Mesenchymal stem cell (in vitro differentiated cells and primary cell): ENCODE results near the gene NACAD.

ENCODE experiments used
- DNase-seq: peaks from one replicate; pipeline ENCODE4 v3.0.0-alpha.2; 2013
- H2AFZ ChIP-seq: one replicate; pipeline ENCODE4 v1.6.1; 2013; ENCODE audit warnings: low read depth, mild to moderate bottlenecking, control low read depth, inconsistent platforms, low read length, moderate library complexity
- H2AK5ac ChIP-seq: 2 replicates; pipeline ENCODE4 v1.6.1; 2013; ENCODE audit warnings: low read length, moderate library complexity, mild to moderate bottlenecking, inconsistent platforms; ENCODE audit not compliant: severe bottlenecking
- H2BK120ac ChIP-seq: one replicate; pipeline ENCODE4 v1.6.1; 2013; ENCODE audit warnings: low read depth, mild to moderate bottlenecking, inconsistent platforms, low read length, moderate library complexity
- H2BK12ac ChIP-seq, 2 experiments: one replicate each; pipeline ENCODE4 v1.6.1; 2013; ENCODE audit warnings: inconsistent platforms in 2 of 2, low read length in 2 of 2, mild to moderate bottlenecking in 2 of 2, moderate library complexity in 2 of 2, control low read depth in 1 of 2
- H2BK15ac ChIP-seq: one replicate; pipeline ENCODE4 v1.6.1; 2013; ENCODE audit warnings: mild to moderate bottlenecking, low read depth, inconsistent platforms; ENCODE audit not compliant: poor library complexity, severe bottlenecking
- H2BK5ac ChIP-seq: 2 replicates; pipeline ENCODE4 v1.6.1; 2013; ENCODE audit warnings: low read depth, mild to moderate bottlenecking, low read length, control low read depth, inconsistent platforms; ENCODE audit not compliant: poor library complexity, severe bottlenecking
- H3K14ac ChIP-seq, 2 experiments: one replicate each; pipeline ENCODE4 v1.6.1; 2013; ENCODE audit warnings: inconsistent platforms in 2 of 2, low read length in 2 of 2, control low read depth in 1 of 2, mild to moderate bottlenecking in 1 of 2, moderate library complexity in 1 of 2
- H3K18ac ChIP-seq, 2 experiments: one replicate each; pipeline ENCODE4 v1.6.1; 2013; ENCODE audit warnings: inconsistent platforms in 2 of 2, low read length in 2 of 2, control low read depth in 1 of 2, low read depth in 1 of 2, mild to moderate bottlenecking in 1 of 2
- H3K23ac ChIP-seq, 2 experiments: one replicate each; pipeline ENCODE4 v1.6.1; 2013; ENCODE audit warnings: inconsistent platforms in 2 of 2, low read length in 2 of 2, mild to moderate bottlenecking in 2 of 2, moderate library complexity in 2 of 2, control low read depth in 1 of 2
- H3K27ac ChIP-seq: 2 replicates; pipeline ENCODE4 v1.5.1; 2013; ENCODE audit warnings: mild to moderate bottlenecking, moderate library complexity, low read length, control low read depth, inconsistent platforms; ENCODE audit not compliant: poor library complexity, severe bottlenecking
- H3K27me3 ChIP-seq, 2 experiments: 2 replicates each; pipeline versions ENCODE4 v1.6.1 to v1.7.0; 2013; ENCODE audit warnings: low read length in 2 of 2, mild to moderate bottlenecking in 2 of 2, moderate library complexity in 2 of 2, control low read depth in 1 of 2, inconsistent platforms in 1 of 2; ENCODE audit not compliant: control insufficient read depth in 1 of 2, insufficient read depth in 1 of 2
- H3K36me3 ChIP-seq, 2 experiments: 2 replicates each; pipeline versions ENCODE4 v1.6.1 to v1.7.0; 2013; ENCODE audit warnings: low read length in 2 of 2, control low read depth in 1 of 2, inconsistent platforms in 1 of 2, low read depth in 1 of 2, mild to moderate bottlenecking in 1 of 2; ENCODE audit not compliant: insufficient read depth in 2 of 2, control insufficient read depth in 1 of 2
- H3K4ac ChIP-seq, 2 experiments: one replicate each; pipeline ENCODE4 v1.6.1; 2013; ENCODE audit warnings: inconsistent platforms in 2 of 2, low read length in 2 of 2, mild to moderate bottlenecking in 2 of 2, moderate library complexity in 2 of 2, control low read depth in 1 of 2, low read depth in 1 of 2
- H3K4me1 ChIP-seq: 2 replicates; pipeline ENCODE4 v1.6.1; 2013; ENCODE audit warnings: low read depth, low read length, control low read depth; ENCODE audit not compliant: control insufficient read depth, insufficient read depth
- H3K4me2 ChIP-seq: 2 replicates; pipeline ENCODE4 v1.6.1; 2013; ENCODE audit warnings: low read length, mild to moderate bottlenecking, inconsistent platforms; ENCODE audit not compliant: poor library complexity, severe bottlenecking
- H3K4me3 ChIP-seq, 2 experiments: 2 replicates each; pipeline versions ENCODE4 v1.5.1 to v1.7.0; 2013; ENCODE audit warnings: low read length in 2 of 2, mild to moderate bottlenecking in 2 of 2, control low read depth in 1 of 2, low read depth in 1 of 2; ENCODE audit not compliant: insufficient read depth in 1 of 2
- H3K79me1 ChIP-seq: replicated peaks from 2 replicates; pipeline ENCODE4 v1.6.1; 2013; ENCODE audit warnings: mild to moderate bottlenecking, control low read depth, low read length, inconsistent platforms; ENCODE audit not compliant: poor library complexity, severe bottlenecking
- H3K9ac ChIP-seq: 2 replicates; pipeline ENCODE4 v1.7.0; 2013; ENCODE audit warnings: mild to moderate bottlenecking, low read length, moderate library complexity
- H3K9me3 ChIP-seq: 2 replicates; pipeline ENCODE4 v1.7.0; 2013; ENCODE audit warnings: mild to moderate bottlenecking, low read length; ENCODE audit not compliant: control insufficient read depth
- H4K8ac ChIP-seq: one replicate; pipeline ENCODE4 v1.6.1; 2013; ENCODE audit warnings: inconsistent platforms, mild to moderate bottlenecking, low read length, moderate library complexity
- H4K91ac ChIP-seq: one replicate; pipeline ENCODE4 v1.6.1; 2013; ENCODE audit warnings: mild to moderate bottlenecking, low read length, inconsistent platforms
- WGBS: methylation state at CpG from one replicate; pipeline ENCODE4 v1.1.7; 2013; ENCODE audit warnings: mixed read lengths; 5-methylcytosine and 5-hydroxymethylcytosine counted together

NACAD gene

GRCh38 chr7:45118889-45119331 lies 30.1 kb upstream of the NACAD start:
- Histone ChIP-seq H4K91ac (no peak overlapping the region), H3K27ac (no peak overlapping the region), H4K8ac (no peak overlapping the region), H3K23ac (no peak overlapping the region), H2AFZ (no peak overlapping the region), H3K36me3 (no peaks in the 10 kb centered on the region), H2AK5ac (no peak overlapping the region), H3K4ac (no peak overlapping the region), H3K4me3 (no peak overlapping the region), H2BK15ac (no peak overlapping the region), H3K14ac (no peak overlapping the region), H3K27me3 (peaks cover 32 to 33% of the 10 kb centered on the region in 2 experiments), H2BK5ac (no peak overlapping the region), H2BK12ac (no peak overlapping the region), H3K4me2 (no peak overlapping the region), H3K4me1 (no peaks in the 10 kb centered on the region), H2BK120ac (no peak overlapping the region), H3K79me1 (no peaks in the 10 kb centered on the region), H3K9me3 (no peaks in the 10 kb centered on the region), H3K18ac (no peak overlapping the region), H3K9ac (no peak overlapping the region)
- WGBS: 100% methylated on average over 1 of the region's 3 CpGs
- DNase-seq: no peak

GRCh38 chr7:45118292-45118691 lies 29.5 kb upstream of the NACAD start:
- H3K14ac ChIP-seq: no peak overlapping the region
- H3K27me3 ChIP-seq: peaks cover 33% of the 10 kb centered on the region in 2 experiments
- no peak overlapping the region for H2BK120ac ChIP-seq
- H3K4me1 ChIP-seq: no peaks in the 10 kb centered on the region
- H2AFZ ChIP-seq: no peak overlapping the region
- WGBS: 94% methylated on average over 4 of the region's 4 CpGs
- H3K36me3 ChIP-seq: no peaks in the 10 kb centered on the region
- no peak overlapping the region for H3K4me2 ChIP-seq
- H2BK15ac ChIP-seq: no peak overlapping the region
- no peak overlapping the region for H3K4me3 ChIP-seq
- no peak overlapping the region for H3K9ac ChIP-seq
- no peak overlapping the region for H4K91ac ChIP-seq
- H2BK5ac ChIP-seq: no peak overlapping the region
- H2AK5ac ChIP-seq: no peak overlapping the region
- no peak overlapping the region for H3K18ac ChIP-seq
- no peak overlapping the region for H3K27ac ChIP-seq
- no peaks in the 10 kb centered on the region for H3K9me3 ChIP-seq
- H3K4ac ChIP-seq: no peak overlapping the region
- H3K23ac ChIP-seq: no peak overlapping the region
- no peak overlapping the region for H4K8ac ChIP-seq
- no peaks in the 10 kb centered on the region for H3K79me1 ChIP-seq
- DNase-seq: no peak
- H2BK12ac ChIP-seq: no peak overlapping the region

GRCh38 chr7:45117582-45117981 lies 28.8 kb upstream of the NACAD start:
- Histone ChIP-seq H3K4me3 (no peak overlapping the region), H2AK5ac (no peak overlapping the region), H4K8ac (no peak overlapping the region), H3K79me1 (no peaks in the 10 kb centered on the region), H3K9ac (no peak overlapping the region), H3K4ac (no peak overlapping the region), H3K27me3 (peaks cover 33% of the 10 kb centered on the region in 2 experiments), H3K18ac (no peak overlapping the region), H3K4me1 (no peaks in the 10 kb centered on the region), H3K14ac (no peak overlapping the region), H2BK15ac (no peak overlapping the region), H3K23ac (no peak overlapping the region), H4K91ac (no peak overlapping the region), H2BK120ac (no peak overlapping the region), H2BK5ac (no peak overlapping the region), H3K36me3 (no peaks in the 10 kb centered on the region), H3K4me2 (no peak overlapping the region), H3K27ac (no peak overlapping the region), H2AFZ (no peak overlapping the region), H3K9me3 (no peaks in the 10 kb centered on the region), H2BK12ac (no peak overlapping the region)
- DNase-seq: no peak
- 55% methylated on average over 4 of the region's 4 CpGs for WGBS

- 95% methylated on average over 1 of the region's 1 CpG for WGBS
These were observed 27.3 kb upstream of the NACAD start for GRCh38 chr7:45116048-45116447.

More at GRCh38 chr7:45116048-45116447, 27.3 kb upstream of the NACAD start:
- Histone ChIP-seq H2AFZ (no peak overlapping the region), H2BK120ac (no peak overlapping the region), H2BK5ac (no peak overlapping the region), H2BK12ac (no peak overlapping the region), H3K4me1 (peaks cover 2% of the 10 kb centered on the region), H2AK5ac (no peak overlapping the region), H4K8ac (no peak overlapping the region), H3K9me3 (no peaks in the 10 kb centered on the region), H3K4ac (no peak overlapping the region), H3K23ac (no peak overlapping the region), H3K27me3 (peaks cover 29 to 33% of the 10 kb centered on the region in 2 experiments), H3K27ac (no peak overlapping the region), H4K91ac (no peak overlapping the region), H3K18ac (no peak overlapping the region), H3K4me2 (no peak overlapping the region), H3K14ac (no peak overlapping the region), H2BK15ac (no peak overlapping the region), H3K36me3 (no peaks in the 10 kb centered on the region), H3K79me1 (no peaks in the 10 kb centered on the region), H3K4me3 (no peak overlapping the region), H3K9ac (no peak overlapping the region)
- DNase-seq: no peak
